H9 (cell line): ENCODE data around the gene KIF3B. TPM values are rescaled to one million over a fixed set of nuclear protein-coding genes. Genes with fewer than 3 reads are reported as not detected.

Experiments
- DNase-seq: peaks from one replicate; pipeline ENCODE4 v3.0.0-alpha.2; 2017
- H2AFZ ChIP-seq: one replicate; pipeline ENCODE4 v1.6.1; 2013; ENCODE audit warnings: mild to moderate bottlenecking, low read length, control low read depth, moderate library complexity
- H2AK5ac ChIP-seq: 2 replicates; pipeline ENCODE4 v1.6.1; 2013; ENCODE audit warnings: low read length, control low read depth, mixed read lengths; ENCODE audit not compliant: insufficient read length
- H2BK120ac ChIP-seq: one replicate; pipeline ENCODE4 v1.6.1; 2013; ENCODE audit warnings: low read depth, mild to moderate bottlenecking, low read length, control low read depth, inconsistent platforms; ENCODE audit not compliant: poor library complexity, severe bottlenecking
- H2BK12ac ChIP-seq: 2 replicates; pipeline ENCODE4 v1.6.1; 2013; ENCODE audit warnings: low read length, control low read depth, mixed read lengths, low read depth; ENCODE audit not compliant: insufficient read length
- H2BK15ac ChIP-seq: 2 replicates; pipeline ENCODE4 v1.6.1; 2013; ENCODE audit warnings: low read depth, low read length, control low read depth
- H2BK20ac ChIP-seq: one replicate; pipeline ENCODE4 v1.6.1; 2013; ENCODE audit warnings: low read depth, mild to moderate bottlenecking, low read length, control low read depth, inconsistent platforms; ENCODE audit not compliant: poor library complexity, severe bottlenecking
- H2BK5ac ChIP-seq: 2 replicates; pipeline ENCODE4 v1.6.1; 2013; ENCODE audit warnings: low read length, control low read depth, mixed read lengths; ENCODE audit not compliant: insufficient read length
- H3K14ac ChIP-seq: 2 replicates; pipeline ENCODE4 v1.6.1; 2013; ENCODE audit warnings: low read length, control low read depth; ENCODE audit not compliant: insufficient read depth
- H3K18ac ChIP-seq: 2 replicates; pipeline ENCODE4 v1.6.1; 2013; ENCODE audit warnings: low read depth, mild to moderate bottlenecking, mixed read lengths, low read length, control low read depth; ENCODE audit not compliant: insufficient read length
- H3K23ac ChIP-seq: 2 replicates; pipeline ENCODE4 v1.6.1; 2013; ENCODE audit warnings: low read length, control low read depth, mixed read lengths, low read depth; ENCODE audit not compliant: insufficient read length
- H3K23me2 ChIP-seq: 2 replicates; pipeline ENCODE4 v1.6.1; 2013; ENCODE audit warnings: low read depth, mild to moderate bottlenecking, mixed read lengths, low read length, control low read depth; ENCODE audit not compliant: insufficient read length, poor library complexity, severe bottlenecking
- H3K27ac ChIP-seq: 2 replicates; pipeline ENCODE4 v1.5.1; 2013; ENCODE audit warnings: low read length, control low read depth, mixed read lengths, low read depth; ENCODE audit not compliant: insufficient read length
- H3K27me3 ChIP-seq: 2 replicates; pipeline ENCODE4 v1.6.1; 2013; ENCODE audit warnings: low read length, control low read depth, inconsistent platforms; ENCODE audit not compliant: insufficient read depth
- H3K4ac ChIP-seq: 2 replicates; pipeline ENCODE4 v1.6.1; 2013; ENCODE audit warnings: low read depth, mild to moderate bottlenecking, control low read depth, inconsistent platforms, low read length, moderate library complexity
- H3K4me1 ChIP-seq: 2 replicates; pipeline ENCODE4 v1.6.1; 2013; ENCODE audit warnings: low read length, control low read depth, inconsistent platforms; ENCODE audit not compliant: insufficient read depth
- H3K4me2 ChIP-seq: 2 replicates; pipeline ENCODE4 v1.6.1; 2013; ENCODE audit warnings: low read length, control low read depth, mixed read lengths; ENCODE audit not compliant: insufficient read length, insufficient read depth
- H3K56ac ChIP-seq: 2 replicates; pipeline ENCODE4 v1.6.1; 2013; ENCODE audit warnings: low read depth, mild to moderate bottlenecking, mixed read lengths, low read length, control low read depth; ENCODE audit not compliant: insufficient read length
- H3K79me1 ChIP-seq: 2 replicates; pipeline ENCODE4 v1.6.1; 2013; ENCODE audit warnings: low read depth, mild to moderate bottlenecking, moderate library complexity, low read length, control low read depth, inconsistent platforms; ENCODE audit not compliant: insufficient read depth, poor library complexity, severe bottlenecking
- H3K79me2 ChIP-seq: 2 replicates; pipeline ENCODE4 v1.6.1; 2013; ENCODE audit warnings: low read length, control low read depth, inconsistent platforms; ENCODE audit not compliant: insufficient read depth
- H3K9ac ChIP-seq: 2 replicates; pipeline ENCODE4 v1.6.1; 2013; ENCODE audit warnings: low read length, control low read depth, mixed read lengths; ENCODE audit not compliant: insufficient read length; ENCODE audit errors: extremely low read depth
- H3K9me3 ChIP-seq: one replicate; pipeline ENCODE4 v1.6.1; 2013; ENCODE audit warnings: low read depth, low read length, inconsistent platforms; ENCODE audit not compliant: control insufficient read depth
- H3T11ph ChIP-seq: one replicate; pipeline ENCODE4 v1.6.1; 2013; ENCODE audit warnings: mild to moderate bottlenecking, low read length, control low read depth, inconsistent platforms
- H4K20me1 ChIP-seq: one replicate; pipeline ENCODE4 v1.6.1; 2013; ENCODE audit not compliant: control insufficient read depth, insufficient read length, insufficient read depth
- H4K5ac ChIP-seq: 2 replicates; pipeline ENCODE4 v1.6.1; 2013; ENCODE audit warnings: low read depth, mild to moderate bottlenecking, mixed read lengths, low read length, control low read depth; ENCODE audit not compliant: insufficient read length
- H4K8ac ChIP-seq: replicated peaks from 2 replicates; pipeline ENCODE4 v1.6.1; 2013; ENCODE audit warnings: low read length, control low read depth, mixed read lengths, low read depth; ENCODE audit not compliant: insufficient read length
- H4K91ac ChIP-seq: 2 replicates; pipeline ENCODE4 v1.6.1; 2013; ENCODE audit warnings: low read depth, mild to moderate bottlenecking, moderate library complexity, mixed read lengths, low read length, control low read depth; ENCODE audit not compliant: insufficient read length
- H3K27ac Mint-ChIP-seq, 3 experiments: 2 replicates in 2 of 3; 3 replicates in 1 of 3; pipeline ENCODE4 v1.8.0; 2020 to 2021; ENCODE audit warnings: mixed read lengths in 3 of 3, mild to moderate bottlenecking in 1 of 3, moderate library complexity in 1 of 3
- H3K27me3 Mint-ChIP-seq: 2 replicates; pipeline ENCODE4 v1.8.0; 2021; ENCODE audit warnings: low read depth, mild to moderate bottlenecking, moderate library complexity, mixed read lengths
- H3K36me3 Mint-ChIP-seq, 3 experiments: 2 replicates in 2 of 3; 3 replicates in 1 of 3; pipeline ENCODE4 v1.8.0; 2020 to 2021; ENCODE audit warnings: low read depth in 3 of 3, mixed read lengths in 3 of 3; ENCODE audit not compliant: insufficient read depth in 1 of 3
- H3K4me1 Mint-ChIP-seq, 2 experiments: 2 replicates each; pipeline ENCODE4 v1.8.0; 2020; ENCODE audit warnings: mixed read lengths in 2 of 2
- H3K4me3 Mint-ChIP-seq, 2 experiments: 2 replicates in 1 of 2; 3 replicates in 1 of 2; pipeline ENCODE4 v1.8.0; 2020 to 2021; ENCODE audit warnings: mild to moderate bottlenecking in 2 of 2, mixed read lengths in 2 of 2, moderate library complexity in 1 of 2
- H3K9me3 Mint-ChIP-seq, 2 experiments: 2 replicates in 1 of 2; 3 replicates in 1 of 2; pipeline ENCODE4 v1.8.0; 2020; ENCODE audit warnings: mild to moderate bottlenecking in 2 of 2, mixed read lengths in 2 of 2, moderate library complexity in 1 of 2
- WGBS: extraction: QIAGEN DNeasy Blood & Tissue Kit; methylation state at CpG from one replicate; pipeline ENCODE4 v1.1.7; 2013; ENCODE audit warnings: missing lambda C conversion rate, low lambda C conversion rate, mixed read lengths; ENCODE audit not compliant: insufficient read length; ENCODE audit errors: extremely low coverage; 5-methylcytosine and 5-hydroxymethylcytosine counted together
- total RNA-seq: library from RNA; stranded (reverse); gene quantifications from 2 replicates; pipeline ENCODE4 v1.2.1, GENCODE V29; 2021
- TF ChIP-seq, protein P1 (sequence below): fragments of 200-600 bp; sonication (generic); conservative IDR thresholded peaks from 3 replicates; pipeline ENCODE4 v1.8.0; 2021; ENCODE audit warnings: antibody characterized with exemption, mild to moderate bottlenecking

Gene KIF3B
- total RNA-seq, 1 experiment from 2014 or later = 29.7 TPM

GRCh38 chr20:32278199-32278643 lies 770 bp downstream of the KIF3B start:
- H3K27ac Mint-ChIP-seq = peak overlapping the region in 2 of 3 experiments; percentile 63 to 92; a peak in 3 of 7 replicates
- no peak overlapping the region for H3K56ac ChIP-seq
- H4K5ac ChIP-seq = no peak overlapping the region
- H4K8ac ChIP-seq = no peak overlapping the region
- H3K4me2 ChIP-seq = peak overlapping the region; percentile 30
- H3K14ac ChIP-seq = no peak overlapping the region
- H3K4ac ChIP-seq = no peak overlapping the region
- H3K23me2 ChIP-seq = peaks cover 3% of the 10 kb centered on the region
- DNase-seq = no peak
- no peak overlapping the region for H2BK15ac ChIP-seq
- H3K27me3 Mint-ChIP-seq = peaks cover 10% of the 10 kb centered on the region
- no peaks in the 10 kb centered on the region for H3K9me3 ChIP-seq
- H3K36me3 Mint-ChIP-seq = no peaks in the 10 kb centered on the region
- H3K18ac ChIP-seq = no peak overlapping the region
- H3K9ac ChIP-seq = peak overlapping the region; percentile 5
- no peak overlapping the region for H2BK12ac ChIP-seq
- peaks cover 13 to 14% of the 10 kb centered on the region in 2 experiments for H3K4me1 Mint-ChIP-seq
- no peaks in the 10 kb centered on the region for H3K79me1 ChIP-seq
- no peaks in the 10 kb centered on the region for H3K4me1 ChIP-seq
- no peak overlapping the region for H2AK5ac ChIP-seq
- no peak overlapping the region for H3K23ac ChIP-seq
- no peak overlapping the region for H2AFZ ChIP-seq
- no peak overlapping the region for H3K27ac ChIP-seq
- H3K27me3 ChIP-seq = no peaks in the 10 kb centered on the region
- H3T11ph ChIP-seq = no peak overlapping the region
- H2BK5ac ChIP-seq = no peak overlapping the region
- peak overlapping the region; percentile 83 to 87 for H3K4me3 Mint-ChIP-seq
- no peak overlapping the region for H2BK120ac ChIP-seq
- H3K79me2 ChIP-seq = no peaks in the 10 kb centered on the region
- H2BK20ac ChIP-seq = no peak overlapping the region
- no CpG with 5 or more reads among the region's 4 CpGs for WGBS
- H4K20me1 ChIP-seq = no peaks in the 10 kb centered on the region
- H4K91ac ChIP-seq = no peak overlapping the region
- H3K9me3 Mint-ChIP-seq = no peaks in the 10 kb centered on the region
- TF ChIP-seq, protein P1, sequence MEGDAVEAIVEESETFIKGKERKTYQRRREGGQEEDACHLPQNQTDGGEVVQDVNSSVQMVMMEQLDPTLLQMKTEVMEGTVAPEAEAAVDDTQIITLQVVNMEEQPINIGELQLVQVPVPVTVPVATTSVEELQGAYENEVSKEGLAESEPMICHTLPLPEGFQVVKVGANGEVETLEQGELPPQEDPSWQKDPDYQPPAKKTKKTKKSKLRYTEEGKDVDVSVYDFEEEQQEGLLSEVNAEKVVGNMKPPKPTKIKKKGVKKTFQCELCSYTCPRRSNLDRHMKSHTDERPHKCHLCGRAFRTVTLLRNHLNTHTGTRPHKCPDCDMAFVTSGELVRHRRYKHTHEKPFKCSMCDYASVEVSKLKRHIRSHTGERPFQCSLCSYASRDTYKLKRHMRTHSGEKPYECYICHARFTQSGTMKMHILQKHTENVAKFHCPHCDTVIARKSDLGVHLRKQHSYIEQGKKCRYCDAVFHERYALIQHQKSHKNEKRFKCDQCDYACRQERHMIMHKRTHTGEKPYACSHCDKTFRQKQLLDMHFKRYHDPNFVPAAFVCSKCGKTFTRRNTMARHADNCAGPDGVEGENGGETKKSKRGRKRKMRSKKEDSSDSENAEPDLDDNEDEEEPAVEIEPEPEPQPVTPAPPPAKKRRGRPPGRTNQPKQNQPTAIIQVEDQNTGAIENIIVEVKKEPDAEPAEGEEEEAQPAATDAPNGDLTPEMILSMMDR = no peak
